HEK293 (cell line): ENCODE measurements around the gene CACNA1G.

ENCODE experiments used
- YY1 ChIP-seq: fragments of 450-650 bp; formaldehyde crosslinking; IDR thresholded peaks from 2 replicates; pipeline ENCODE4 v1.5.1; 2018; ENCODE audit warnings: missing biosample characterization, missing genetic modification characterization
- ZFP3 ChIP-seq: fragments of 450-650 bp; formaldehyde crosslinking; IDR thresholded peaks from 2 replicates; pipeline ENCODE4 v1.5.1; 2016; ENCODE audit warnings: low read depth, missing biosample characterization, missing genetic modification characterization
- ZNF274 ChIP-seq, 2 experiments: fragments of 200-500 bp in 1 of 2; fragments of 450-650 bp in 1 of 2; sonication (Bioruptor generic) in 1 of 2; formaldehyde crosslinking in 1 of 2; IDR thresholded peaks; 2 replicates each; pipeline versions ENCODE4 v1.5.1 to v1.6.1; 2014 to 2016; ENCODE audit warnings: borderline replicate concordance in 1 of 2, inconsistent platforms in 1 of 2, low read length in 1 of 2, missing biosample characterization in 1 of 2, missing genetic modification characterization in 1 of 2
- ZNF473 ChIP-seq: fragments of 450-650 bp; formaldehyde crosslinking; IDR thresholded peaks from 2 replicates; pipeline ENCODE4 v1.5.1; 2017; ENCODE audit warnings: missing biosample characterization, missing genetic modification characterization
- ZNF544 ChIP-seq: fragments of 450-650 bp; formaldehyde crosslinking; IDR thresholded peaks from 2 replicates; pipeline ENCODE4 v1.5.0; 2017; ENCODE audit warnings: missing biosample characterization, missing genetic modification characterization
- ZNF785 ChIP-seq: fragments of 450-650 bp; formaldehyde crosslinking; IDR thresholded peaks from 2 replicates; pipeline ENCODE4 v1.5.1; 2016; ENCODE audit warnings: missing biosample characterization, missing genetic modification characterization
- TF ChIP-seq, protein P1 (sequence below): fragments of 450-650 bp; formaldehyde crosslinking; IDR thresholded peaks from 2 replicates; pipeline ENCODE4 v1.5.1; 2016; ENCODE audit warnings: missing biosample characterization, missing genetic modification characterization

DNA sequence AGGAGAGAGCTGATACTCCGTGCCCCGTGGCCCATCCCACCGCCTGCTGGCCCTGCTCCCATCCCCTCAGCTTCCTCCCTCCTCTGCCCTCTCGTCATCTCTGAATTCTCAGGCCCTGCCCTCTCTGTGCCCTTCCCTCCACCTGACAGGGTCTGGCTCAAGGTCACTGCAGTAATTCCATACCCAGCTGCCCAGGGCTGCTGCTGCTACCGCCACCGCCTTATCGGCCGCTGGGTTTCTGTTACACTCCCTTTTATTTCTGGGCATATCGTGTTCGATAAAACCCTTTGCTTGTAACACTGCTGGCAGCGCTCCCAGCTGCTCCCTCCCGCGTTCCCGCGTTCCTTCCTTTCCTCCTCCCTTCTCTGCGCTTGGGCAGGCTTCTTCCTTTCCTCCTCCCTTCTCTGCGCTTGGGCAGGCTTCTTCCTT lies 26.8 kb upstream of the CACNA1G start:
- TF ChIP-seq ZNF785 (tag by site-specific recombination) (no peak), ZNF544 (tag by site-specific recombination) (no peak), ZNF274 (IDR thresholded peaks at IDR 0.05; ENCODE audit: low read length) (no peak), ZNF274 (tag by site-specific recombination; IDR thresholded peaks at IDR 0.05; ENCODE audit: borderline replicate concordance) (no peak), ZFP3 (tag by site-specific recombination) (no peak), ZNF473 (tag by site-specific recombination) (no peak), YY1 (tag by site-specific recombination) (no peak)
- TF ChIP-seq, protein P1, sequence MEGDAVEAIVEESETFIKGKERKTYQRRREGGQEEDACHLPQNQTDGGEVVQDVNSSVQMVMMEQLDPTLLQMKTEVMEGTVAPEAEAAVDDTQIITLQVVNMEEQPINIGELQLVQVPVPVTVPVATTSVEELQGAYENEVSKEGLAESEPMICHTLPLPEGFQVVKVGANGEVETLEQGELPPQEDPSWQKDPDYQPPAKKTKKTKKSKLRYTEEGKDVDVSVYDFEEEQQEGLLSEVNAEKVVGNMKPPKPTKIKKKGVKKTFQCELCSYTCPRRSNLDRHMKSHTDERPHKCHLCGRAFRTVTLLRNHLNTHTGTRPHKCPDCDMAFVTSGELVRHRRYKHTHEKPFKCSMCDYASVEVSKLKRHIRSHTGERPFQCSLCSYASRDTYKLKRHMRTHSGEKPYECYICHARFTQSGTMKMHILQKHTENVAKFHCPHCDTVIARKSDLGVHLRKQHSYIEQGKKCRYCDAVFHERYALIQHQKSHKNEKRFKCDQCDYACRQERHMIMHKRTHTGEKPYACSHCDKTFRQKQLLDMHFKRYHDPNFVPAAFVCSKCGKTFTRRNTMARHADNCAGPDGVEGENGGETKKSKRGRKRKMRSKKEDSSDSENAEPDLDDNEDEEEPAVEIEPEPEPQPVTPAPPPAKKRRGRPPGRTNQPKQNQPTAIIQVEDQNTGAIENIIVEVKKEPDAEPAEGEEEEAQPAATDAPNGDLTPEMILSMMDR, result no peak
